Raji (cell line): ENCODE measurements around the gene UTP4.

ENCODE experiments used
- POLR2A ChIP-seq: IDR thresholded peaks from 2 replicates; pipeline ENCODE4 v1.6.1; 2011; ENCODE audit warnings: low read depth, low read length, control low read depth; ENCODE audit not compliant: insufficient read depth

UTP4 gene

GRCh38 chr16:69106491-69107315 is 25.7 kb upstream of the UTP4 start:
- TF ChIP-seq POLR2A: no peak

DNA sequence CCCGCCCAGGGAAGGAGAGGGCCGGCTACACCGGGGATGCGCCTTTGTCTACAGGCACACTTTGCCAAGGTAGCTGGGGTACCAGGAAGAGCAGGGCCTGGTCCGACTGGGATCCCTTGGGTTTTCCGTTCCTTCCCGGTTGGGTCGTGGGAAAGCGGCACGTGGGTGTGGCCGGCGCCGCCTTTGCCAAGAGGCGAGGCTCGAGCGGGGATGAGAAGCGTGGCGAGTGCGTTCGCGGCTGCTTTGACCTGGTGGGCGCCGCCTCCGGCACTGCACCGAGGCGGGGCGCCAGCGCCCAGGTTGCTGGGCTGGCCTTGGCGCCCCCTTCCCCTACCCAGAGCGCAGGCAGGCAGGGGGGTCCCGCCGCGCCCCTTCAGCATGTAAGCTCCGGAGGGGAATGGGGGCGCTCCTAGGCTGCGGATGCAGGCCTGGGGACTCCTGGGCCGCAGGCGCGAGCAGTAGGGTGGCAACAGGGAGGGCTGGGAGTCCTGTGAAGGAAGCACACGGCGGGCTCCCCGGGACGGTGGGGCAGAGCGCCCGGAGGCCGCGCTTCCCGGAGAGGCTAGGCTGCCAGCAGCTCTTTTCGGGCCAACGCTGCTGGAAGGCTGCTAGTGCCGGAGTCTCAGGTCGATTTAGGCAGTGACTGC is 25.0 kb upstream of the UTP4 start:
- no peak for TF ChIP-seq POLR2A

GRCh38 chr16:69108064-69108904 is 24.2 kb upstream of the UTP4 start:
- TF ChIP-seq POLR2A: no peak

GRCh38 chr16:69108905-69109252 is 23.6 kb upstream of the UTP4 start:
- no peak for TF ChIP-seq POLR2A

- TF ChIP-seq POLR2A: no peak
Measured at GRCh38 chr16:69109486-69110270, 22.8 kb upstream of the UTP4 start.

DNA sequence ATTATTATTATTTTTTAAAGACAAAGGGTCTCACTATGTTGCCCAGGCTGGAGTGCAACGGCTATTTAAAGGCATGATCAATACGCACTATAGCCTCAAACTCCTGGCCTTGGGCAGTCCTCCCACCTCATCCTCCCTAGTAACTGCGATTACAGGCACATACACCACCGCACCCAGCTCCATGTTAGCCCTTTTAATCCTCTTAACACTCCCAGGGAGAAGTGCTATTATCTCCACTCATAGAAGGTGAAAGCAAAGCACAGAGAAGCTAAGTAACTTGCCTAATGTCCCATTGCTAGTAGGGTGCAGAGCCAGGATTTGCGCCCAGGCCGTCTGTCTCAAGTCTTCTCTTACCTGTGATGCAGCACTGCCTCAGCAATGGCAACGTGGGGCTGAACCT is 22.0 kb upstream of the UTP4 start:
- no peak for TF ChIP-seq POLR2A

- TF ChIP-seq POLR2A: no peak
Measured at GRCh38 chr16:69111216-69111875, 21.1 kb upstream of the UTP4 start.

DNA sequence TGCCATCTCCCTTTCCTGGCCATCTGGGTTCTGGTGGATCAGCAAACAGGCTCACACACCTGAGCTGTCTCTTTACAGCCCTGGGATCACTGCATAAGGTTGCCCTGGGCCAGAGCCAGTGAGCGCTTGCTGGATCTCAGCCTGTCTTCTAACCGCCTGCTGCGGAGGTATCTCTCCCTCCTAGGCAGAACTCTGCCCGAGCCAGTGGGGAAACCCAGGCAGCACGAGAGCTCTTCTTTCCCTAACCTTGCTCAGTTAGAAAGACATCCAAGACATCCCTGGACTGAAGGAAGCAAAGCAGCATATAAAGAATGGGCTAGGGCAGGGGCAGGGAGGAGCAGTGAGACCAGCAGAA is 20.6 kb upstream of the UTP4 start:
- no peak for TF ChIP-seq POLR2A

- TF ChIP-seq POLR2A: no peak
Measured at GRCh38 chr16:69112285-69113129, 19.9 kb upstream of the UTP4 start.

GRCh38 chr16:69113216-69113615 is 19.2 kb upstream of the UTP4 start:
- TF ChIP-seq POLR2A: no peak

DNA sequence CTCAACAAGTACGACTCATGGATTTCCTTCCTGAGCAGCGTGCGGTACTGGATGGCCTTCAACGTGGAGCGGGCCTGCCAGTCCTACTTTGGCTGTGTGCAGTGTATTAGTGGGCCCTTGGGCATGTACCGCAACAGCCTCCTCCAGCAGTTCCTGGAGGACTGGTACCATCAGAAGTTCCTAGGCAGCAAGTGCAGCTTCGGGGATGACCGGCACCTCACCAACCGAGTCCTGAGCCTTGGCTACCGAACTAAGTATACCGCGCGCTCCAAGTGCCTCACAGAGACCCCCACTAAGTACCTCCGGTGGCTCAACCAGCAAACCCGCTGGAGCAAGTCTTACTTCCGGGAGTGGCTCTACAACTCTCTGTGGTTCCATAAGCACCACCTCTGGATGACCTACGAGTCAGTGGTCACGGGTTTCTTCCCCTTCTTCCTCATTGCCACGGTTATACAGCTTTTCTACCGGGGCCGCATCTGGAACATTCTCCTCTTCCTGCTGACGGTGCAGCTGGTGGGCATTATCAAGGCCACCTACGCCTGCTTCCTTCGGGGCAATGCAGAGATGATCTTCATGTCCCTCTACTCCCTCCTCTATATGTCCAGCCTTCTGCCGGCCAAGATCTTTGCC is 18.0 kb upstream of the UTP4 start:
- no peak for TF ChIP-seq POLR2A

DNA sequence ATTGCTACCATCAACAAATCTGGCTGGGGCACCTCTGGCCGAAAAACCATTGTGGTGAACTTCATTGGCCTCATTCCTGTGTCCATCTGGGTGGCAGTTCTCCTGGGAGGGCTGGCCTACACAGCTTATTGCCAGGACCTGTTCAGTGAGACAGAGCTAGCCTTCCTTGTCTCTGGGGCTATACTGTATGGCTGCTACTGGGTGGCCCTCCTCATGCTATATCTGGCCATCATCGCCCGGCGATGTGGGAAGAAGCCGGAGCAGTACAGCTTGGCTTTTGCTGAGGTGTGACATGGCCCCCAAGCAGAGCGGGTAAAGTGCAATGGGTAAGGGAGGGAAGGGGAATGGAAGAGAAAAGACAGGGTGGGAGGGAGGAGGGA is 17.5 kb upstream of the UTP4 start:
- TF ChIP-seq POLR2A: no peak

DNA sequence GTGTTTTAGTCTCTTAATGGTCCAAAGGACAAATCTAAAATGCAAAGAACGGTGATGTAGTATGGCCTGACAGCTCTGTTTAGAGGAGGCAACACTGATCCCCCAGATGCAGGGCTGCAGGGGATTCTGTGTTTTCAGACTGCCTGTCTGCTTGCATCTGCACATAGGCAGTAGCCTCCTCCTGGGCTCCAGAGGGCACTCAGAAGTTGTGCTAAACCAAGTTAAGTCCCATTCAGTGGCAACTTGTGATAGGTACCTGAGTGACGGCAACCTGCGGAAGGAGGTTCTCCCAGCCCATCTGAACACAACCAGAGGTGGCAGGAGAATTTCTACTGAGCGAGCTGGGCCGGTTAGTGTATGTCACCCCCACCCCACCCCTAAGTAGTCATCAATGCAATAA is 17.1 kb upstream of the UTP4 start:
- TF ChIP-seq POLR2A: no peak
